Measurements from ENCODE around the gene ATP23. TPM values are rescaled to one million over a fixed set of nuclear protein-coding genes. Genes with fewer than 3 reads are reported as not detected.

Gene ATP23
- total and polyA plus RNA-seq, 2 donors (not counting 3 experiments of a cell fraction or from before 2014, with no cell fraction given), result 5.9 to 9.0 TPM

GRCh38 chr12:57936513-57936883 is 4.9 kb upstream of the ATP23 start:
- Histone ChIP-seq H3K9me1 (replicated peaks; ENCODE audit: control insufficient read depth, extremely low read depth, insufficient read depth, low read length) (no peaks in the 10 kb centered on the region), H2AFZ (ENCODE audit: low read depth, low read length) (peak overlapping the region; percentile 94), H3K27ac (ENCODE audit: insufficient read depth, low read depth, low read length) (peak overlapping the region; percentile 89), H3K4me2 (ENCODE audit: insufficient read depth, low read length) (peak overlapping the region; percentile 93), H3K4me1 (ENCODE audit: control insufficient read depth, extremely low read depth, insufficient read depth, low read length) (peaks cover 12% of the 10 kb centered on the region), H3K79me2 (ENCODE audit: control insufficient read depth, insufficient read depth, low read length) (no peaks in the 10 kb centered on the region), H3K9me3 (replicated peaks; ENCODE audit: control insufficient read depth, insufficient read depth, low read length) (no peaks in the 10 kb centered on the region), H4K20me1 (replicated peaks; ENCODE audit: control insufficient read depth, extremely low read depth, insufficient read depth, low read length) (no peaks in the 10 kb centered on the region), H3K9ac (replicated peaks; ENCODE audit: extremely low read depth, insufficient read depth, low read length) (peak overlapping the region; percentile 92), H3K4me3 (replicated peaks in 1 of 3; ENCODE audit: insufficient read depth in 1 of 3, low read depth in 1 of 3, low read length in 3 of 3) (peak overlapping the region in 2 of 3 experiments; percentile 64 to 84), H3K36me3 (ENCODE audit: control insufficient read depth in 2 of 2, extremely low read depth in 1 of 2, insufficient read depth in 2 of 2, low read length in 2 of 2) (no peaks in the 10 kb centered on the region), H3K27me3 (ENCODE audit: control insufficient read depth in 2 of 2, insufficient read depth in 2 of 2, low read length in 2 of 2) (no peaks in the 10 kb centered on the region)
- POLR2A ChIA-PET, result no interaction called here
- DNase-seq (ENCODE audit: low read depth, low spot score), result no peak
- dilution Hi-C loops (cut with MboI; ENCODE audit: extremely low pct_ligation_motif_present, low sequenced_read_pairs), result no loop called here
- CTCF ChIA-PET, result no interaction called here
- FAIRE-seq, result no peak
- no peak for TF ChIP-seq EZH2 (IDR thresholded peaks at IDR 0.05; ENCODE audit: borderline replicate concordance, low read depth, low read length, severe bottlenecking)
- TF ChIP-seq, protein P1, sequence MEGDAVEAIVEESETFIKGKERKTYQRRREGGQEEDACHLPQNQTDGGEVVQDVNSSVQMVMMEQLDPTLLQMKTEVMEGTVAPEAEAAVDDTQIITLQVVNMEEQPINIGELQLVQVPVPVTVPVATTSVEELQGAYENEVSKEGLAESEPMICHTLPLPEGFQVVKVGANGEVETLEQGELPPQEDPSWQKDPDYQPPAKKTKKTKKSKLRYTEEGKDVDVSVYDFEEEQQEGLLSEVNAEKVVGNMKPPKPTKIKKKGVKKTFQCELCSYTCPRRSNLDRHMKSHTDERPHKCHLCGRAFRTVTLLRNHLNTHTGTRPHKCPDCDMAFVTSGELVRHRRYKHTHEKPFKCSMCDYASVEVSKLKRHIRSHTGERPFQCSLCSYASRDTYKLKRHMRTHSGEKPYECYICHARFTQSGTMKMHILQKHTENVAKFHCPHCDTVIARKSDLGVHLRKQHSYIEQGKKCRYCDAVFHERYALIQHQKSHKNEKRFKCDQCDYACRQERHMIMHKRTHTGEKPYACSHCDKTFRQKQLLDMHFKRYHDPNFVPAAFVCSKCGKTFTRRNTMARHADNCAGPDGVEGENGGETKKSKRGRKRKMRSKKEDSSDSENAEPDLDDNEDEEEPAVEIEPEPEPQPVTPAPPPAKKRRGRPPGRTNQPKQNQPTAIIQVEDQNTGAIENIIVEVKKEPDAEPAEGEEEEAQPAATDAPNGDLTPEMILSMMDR (IDR thresholded peaks at IDR 0.05; ENCODE audit: extremely low read depth in 1 of 2, insufficient read depth in 1 of 2, low read depth in 1 of 2, low read length in 2 of 2), result no peak
- TF ChIP-seq JUN (IDR thresholded peaks at IDR 0.05; ENCODE audit: borderline replicate concordance, insufficient read depth, insufficient read length, low read depth), result no peak
- no peak for TF ChIP-seq MAX (IDR thresholded peaks at IDR 0.05; ENCODE audit: insufficient read depth, insufficient read length)
- no peak for TF ChIP-seq POLR2AphosphoS5 (IDR thresholded peaks at IDR 0.05; ENCODE audit: insufficient read depth, low read depth, low read length)
- TF ChIP-seq FOS (IDR thresholded peaks at IDR 0.05; ENCODE audit: borderline replicate concordance, insufficient read depth, low read length), result no peak
- no peak for TF ChIP-seq MYC (IDR thresholded peaks at IDR 0.05; ENCODE audit: low read depth, low read length)
- no peak for TF ChIP-seq POLR2A (IDR thresholded peaks at IDR 0.05; ENCODE audit: low read depth, low read length)
- TF ChIP-seq GATA2 (IDR thresholded peaks at IDR 0.05; ENCODE audit: insufficient read depth, insufficient read length, low read depth, low read length), result no peak
- intact Hi-C loops (cut with micrococcal nuclease), result no loop called here
- TSS peak; percentile 97 for BruUV-seq (replicated peaks)

All from endothelial cell of umbilical vein (primary cell).